Stimulated activated CD8-positive, alpha-beta memory T cell treated with anti-CD3 and anti-CD28 coated beads, Interleukin-7, amount 100 ng/mL, for 24 hours (primary cell): ENCODE data around the gene KIF5A.
A peak's percentile ranks its signal among the peaks of the same experiment; 100 is the strongest.

Experiments used
- DNase-seq: peaks from one replicate; pipeline ENCODE4 v3.0.0-alpha.2; 2020; ENCODE audit warnings: low read depth

KIF5A gene

GRCh38 chr12:57535764-57536596, 13.9 kb upstream of the KIF5A start:
- DNase-seq, result no peak

GRCh38 chr12:57536597-57536942, 13.3 kb upstream of the KIF5A start:
- no peak for DNase-seq

- DNase-seq, result no peak
Observed at GRCh38 chr12:57539134-57539768, 10.6 kb upstream of the KIF5A start.

- no peak for DNase-seq
Observed at GRCh38 chr12:57541001-57541400, 8.8 kb upstream of the KIF5A start.

GRCh38 chr12:57541717-57542116, 8.1 kb upstream of the KIF5A start:
- no peak for DNase-seq

- DNase-seq, result no peak
Observed at GRCh38 chr12:57543581-57543980, 6.3 kb upstream of the KIF5A start.

GRCh38 chr12:57545809-57546437, 3.9 kb upstream of the KIF5A start:
- no peak for DNase-seq

- peak; percentile 85 for DNase-seq
Observed at GRCh38 chr12:57546438-57547287, 3.2 kb upstream of the KIF5A start, which contains the start of gene DCTN2. DCTN2 (minus strand) TSS chr12:57547192; CDS start chr12:57547063, 129 bp downstream.

GRCh38 chr12:57547288-57548012, 2.4 kb upstream of the KIF5A start:
- DNase-seq, result no peak

- no peak for DNase-seq
Observed at GRCh38 chr12:57548013-57548315, 1.9 kb upstream of the KIF5A start.

- no peak for DNase-seq
Observed at GRCh38 chr12:57548488-57548887, 1.4 kb upstream of the KIF5A start.

- DNase-seq, result no peak
Observed at GRCh38 chr12:57549203-57549908, 488 bp upstream of the KIF5A start.

GRCh38 chr12:57550641-57551549, 1.1 kb downstream of the KIF5A start:
- DNase-seq, result no peak

GRCh38 chr12:57551637-57552305, 1.9 kb downstream of the KIF5A start:
- no peak for DNase-seq

GRCh38 chr12:57552306-57552651, 2.4 kb downstream of the KIF5A start:
- no peak for DNase-seq

GRCh38 chr12:57552835-57553313, 3.0 kb downstream of the KIF5A start:
- no peak for DNase-seq

GRCh38 chr12:57553343-57554202, 3.7 kb downstream of the KIF5A start:
- DNase-seq, result no peak

GRCh38 chr12:57554453-57554852, 4.6 kb downstream of the KIF5A start:
- DNase-seq, result no peak
